GM18502 (cell line): ENCODE data around the gene SYPL2.
"Not testable (repeated sequence)": the region's sequence is repeated elsewhere in the genome, so short reads cannot be mapped to it uniquely, and the experiment has no call there.

Source experiments
- ATAC-seq: cut with Tn5 transposase; IDR thresholded peaks from one replicate; pipeline ENCODE4 v1.9.1; 2021; ENCODE audit warnings: mild to moderate bottlenecking; ENCODE audit not compliant: unreplicated experiment, poor library complexity

SYPL2 gene

DNA sequence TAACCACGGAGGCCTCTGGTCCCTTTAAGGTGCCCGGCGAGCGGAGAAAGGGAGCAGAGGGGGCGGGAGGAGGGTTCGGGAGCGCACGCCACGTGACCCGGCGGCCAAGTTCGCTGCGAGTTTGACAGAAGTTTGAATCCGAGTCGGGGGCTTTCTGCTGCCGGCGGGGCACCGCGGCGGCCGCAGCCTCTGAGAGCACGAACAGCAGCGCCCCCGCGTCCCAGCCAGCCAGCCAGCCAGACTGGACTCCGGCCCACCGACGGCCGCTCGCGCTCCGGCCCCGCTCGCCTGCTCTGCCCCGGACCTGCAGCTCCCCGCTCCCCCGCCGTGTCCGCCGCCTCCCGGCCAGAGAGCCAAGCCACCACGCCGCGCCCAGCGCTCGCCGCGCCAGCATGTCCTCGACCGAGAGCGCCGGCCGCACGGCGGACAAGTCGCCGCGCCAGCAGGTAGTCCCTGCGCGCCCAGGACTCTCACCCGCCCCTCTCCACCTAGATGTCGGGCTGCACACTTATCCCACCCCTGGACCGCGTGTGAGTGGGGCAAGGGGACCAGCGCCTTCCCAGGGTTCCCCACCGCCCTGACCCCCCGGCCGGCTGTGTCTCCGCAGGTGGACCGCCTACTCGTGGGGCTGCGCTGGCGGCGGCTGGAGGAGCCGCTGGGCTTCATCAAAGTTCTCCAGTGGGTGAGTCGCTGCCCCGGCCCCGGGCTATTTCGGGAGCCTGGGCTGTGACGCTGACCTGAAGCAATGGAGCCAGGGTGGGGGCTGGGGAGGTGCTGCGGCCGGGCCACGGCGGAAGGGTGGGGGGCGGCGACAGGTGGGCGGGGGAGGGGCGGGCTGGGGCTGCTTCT, at the start of gene SYPL2:
SYPL2 (plus strand) TSS at position 95 of the 849 bp plus-strand sequence; CDS start at position 393, 298 bp downstream.
- no peak for ATAC-seq

DNA sequence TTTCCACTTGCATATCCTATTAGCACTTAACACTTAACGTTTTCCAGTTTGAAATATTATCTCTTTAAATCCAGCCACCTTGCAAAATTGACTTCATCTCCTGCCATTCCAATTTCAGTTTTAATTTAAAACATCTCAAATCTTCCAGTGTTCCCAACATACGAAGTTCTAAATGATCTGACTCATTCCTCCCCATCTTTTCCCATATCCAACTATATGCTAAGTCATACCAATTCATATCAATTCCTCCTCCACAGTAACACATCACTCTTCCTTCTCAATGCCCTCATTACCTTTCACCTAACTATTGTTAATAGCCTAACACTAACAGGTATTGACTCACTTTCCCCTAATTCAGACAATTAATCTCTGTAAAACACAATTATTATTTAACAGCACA, 42.8 kb upstream of the SYPL2 start:
- no peak for ATAC-seq

- peak; percentile 34 for ATAC-seq
Measured at GRCh38 chr1:109425391-109426280, 40.7 kb upstream of the SYPL2 start.

- peak; percentile 96 for ATAC-seq
Measured at GRCh38 chr1:109426281-109427170, 39.8 kb upstream of the SYPL2 start, which contains the start of gene PSMA5. PSMA5 (minus strand) TSS chr1:109426448; CDS start chr1:109426330, 118 bp downstream.

DNA sequence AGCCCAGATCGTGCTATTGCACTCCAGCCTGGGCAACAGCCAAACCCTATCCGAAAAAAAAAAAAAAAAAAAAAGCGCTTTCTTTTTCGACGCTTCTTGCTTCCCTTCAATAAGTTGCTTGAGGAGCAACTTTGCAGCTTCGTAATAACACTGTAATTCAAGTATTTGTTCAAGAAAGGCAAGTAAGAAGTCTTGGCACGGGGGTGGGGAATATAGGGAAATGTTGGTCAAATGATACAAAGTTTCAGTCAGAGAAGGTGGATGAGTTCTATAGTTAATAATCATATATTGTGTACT, 39.2 kb upstream of the SYPL2 start:
- ATAC-seq: no peak

GRCh38 chr1:109432336-109432735, 34.0 kb upstream of the SYPL2 start:
- ATAC-seq: no peak

GRCh38 chr1:109433322-109433721, 33.0 kb upstream of the SYPL2 start:
- ATAC-seq: no peak

DNA sequence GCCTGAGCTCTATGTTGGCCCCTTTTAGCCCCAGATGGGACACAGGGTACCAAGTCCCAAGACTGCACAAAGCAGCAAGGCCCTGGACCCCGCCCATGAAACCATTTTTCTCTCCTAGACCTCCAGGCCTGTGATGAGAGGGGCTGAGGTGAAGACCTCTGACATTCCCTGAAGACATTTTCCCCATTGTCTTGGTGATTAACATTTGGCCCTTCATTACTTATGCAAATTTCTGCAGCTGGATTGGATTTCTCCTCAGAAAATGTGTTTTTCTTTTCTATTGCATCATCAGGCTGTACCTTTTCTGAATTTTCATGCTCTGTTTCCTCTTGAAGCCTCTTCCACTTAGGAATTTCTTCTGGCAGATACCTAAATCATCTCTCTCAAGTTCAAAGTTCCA, 31.9 kb upstream of the SYPL2 start:
- ATAC-seq: no peak

DNA sequence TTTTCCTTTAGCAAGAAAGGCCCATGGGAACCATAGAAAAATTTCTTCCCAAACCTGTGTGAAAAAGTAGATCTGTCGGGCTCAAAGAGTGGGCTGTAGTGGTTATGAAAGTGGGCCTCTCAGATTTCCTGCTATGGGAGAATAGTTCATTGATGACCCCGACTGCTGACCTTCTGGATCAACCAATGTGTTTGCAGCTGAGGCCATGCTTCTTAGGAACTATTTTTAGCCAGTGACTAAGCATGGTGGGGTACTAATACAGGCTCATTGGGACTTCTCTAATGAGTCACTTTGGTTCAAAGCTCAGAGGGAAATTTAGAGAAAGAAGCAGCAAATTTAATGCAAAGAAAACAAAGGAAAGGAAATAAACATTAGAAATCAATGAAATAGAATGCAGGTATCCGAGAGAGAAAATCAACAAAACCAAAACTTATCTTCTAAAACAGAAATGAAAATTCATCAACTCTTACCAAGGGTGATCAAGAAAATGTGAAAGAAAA, 27.5 kb upstream of the SYPL2 start:
- no peak for ATAC-seq

DNA sequence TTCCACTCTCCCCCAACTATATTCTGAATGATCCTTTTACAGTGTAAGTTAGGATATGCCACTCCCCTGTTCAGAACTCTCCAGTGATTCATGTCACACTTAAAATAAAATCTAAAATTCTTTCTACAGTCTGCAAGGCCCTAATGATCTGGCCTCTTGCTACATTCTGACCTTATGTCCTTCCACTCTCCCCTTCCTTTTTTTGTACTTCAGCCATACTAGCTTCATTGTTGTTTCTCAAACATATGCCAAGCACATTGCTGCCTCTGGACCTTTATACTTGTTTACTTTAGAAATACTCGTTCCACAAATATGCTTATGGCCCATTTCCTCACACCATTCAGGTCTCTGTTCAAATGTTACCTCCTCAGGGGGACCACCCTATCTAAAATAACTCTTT, 25.3 kb upstream of the SYPL2 start:
- no peak for ATAC-seq

DNA sequence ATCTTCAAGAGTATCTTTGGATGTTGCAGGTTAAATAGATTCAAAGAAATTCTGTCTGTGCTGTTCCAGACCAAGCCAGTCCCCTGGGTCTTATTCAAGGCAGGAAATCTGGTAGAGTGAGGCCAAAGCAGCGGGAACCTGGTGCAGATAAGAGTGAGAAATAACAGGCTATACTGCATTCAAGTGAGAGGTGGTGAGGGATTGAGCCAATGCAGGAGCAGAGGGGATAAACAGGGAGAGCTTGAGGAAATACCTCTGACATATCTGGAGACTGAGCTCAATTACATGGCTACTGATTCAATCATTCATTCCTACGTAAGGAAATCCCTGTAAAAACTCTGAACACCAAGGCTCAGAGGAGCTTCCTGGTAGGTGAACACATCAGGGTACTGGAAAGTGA, 22.9 kb upstream of the SYPL2 start:
- ATAC-seq: no peak

GRCh38 chr1:109444346-109444745, 22.0 kb upstream of the SYPL2 start:
- ATAC-seq: no peak

DNA sequence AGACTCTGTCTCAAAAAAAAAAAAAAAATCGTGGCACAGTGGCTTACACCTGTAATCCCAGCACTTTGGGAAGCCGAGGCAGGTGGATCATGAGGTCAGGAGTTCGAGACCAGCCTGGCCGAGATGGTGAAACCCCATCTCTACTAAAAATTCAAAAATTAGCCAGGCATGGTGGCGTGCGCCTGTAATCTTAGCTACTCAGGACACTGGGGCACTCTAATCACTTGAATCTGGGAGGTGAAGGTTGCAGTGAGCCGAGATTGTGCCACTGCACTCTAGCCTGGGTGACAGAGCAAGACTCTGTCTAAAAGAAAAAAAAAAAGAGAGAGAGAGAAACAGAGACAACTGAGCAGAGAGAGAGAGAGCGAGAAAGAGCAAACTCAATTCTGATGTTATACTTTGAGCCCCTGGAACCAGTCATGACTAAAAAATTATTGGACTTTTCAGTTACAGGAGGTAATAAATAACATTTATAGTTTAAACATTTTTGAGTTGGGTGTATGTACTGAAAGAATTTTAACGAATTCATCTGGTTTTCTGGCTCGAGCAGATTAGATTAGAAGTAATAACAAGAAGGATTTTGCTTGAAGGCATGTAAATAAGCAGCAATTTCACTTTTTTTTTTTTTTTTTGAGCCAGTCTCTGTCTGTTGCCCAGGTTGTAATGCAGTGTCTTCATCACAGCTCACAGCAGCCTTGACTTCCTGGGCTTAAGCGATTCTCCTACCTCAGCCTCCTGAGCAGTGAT, 20.2 kb upstream of the SYPL2 start:
- not testable (repeated sequence) for ATAC-seq

GRCh38 chr1:109447524-109447923, 18.8 kb upstream of the SYPL2 start:
- ATAC-seq: no peak

DNA sequence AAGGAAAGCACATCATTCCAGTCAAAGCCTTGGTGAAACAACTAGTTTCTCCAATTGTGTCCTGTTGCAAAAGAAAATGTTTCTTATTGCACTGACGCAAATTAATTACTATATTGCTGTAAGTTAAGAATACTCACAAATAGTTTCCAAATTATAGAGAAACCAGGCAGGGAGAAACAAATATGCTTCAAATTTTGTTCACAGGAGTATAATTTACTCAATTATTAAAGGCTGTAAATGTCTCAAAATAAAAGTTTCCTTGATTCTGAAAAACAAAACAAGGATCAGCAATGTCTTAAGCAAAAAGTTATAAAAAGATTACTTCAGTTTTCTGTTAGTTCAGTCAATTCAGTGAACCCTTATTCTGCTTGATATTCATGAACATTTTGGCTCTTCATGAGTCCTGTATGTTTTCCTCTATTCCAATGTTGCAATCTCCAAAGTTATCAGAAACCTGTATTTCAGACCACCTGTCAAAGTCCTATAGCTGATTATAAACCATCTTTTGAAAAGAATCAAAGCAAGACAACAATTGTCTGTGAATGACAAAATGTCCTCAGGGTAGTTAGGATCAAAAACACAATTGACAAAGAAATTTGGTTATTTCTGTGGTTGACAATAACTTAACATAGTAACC, 11.7 kb upstream of the SYPL2 start:
- ATAC-seq: no peak

DNA sequence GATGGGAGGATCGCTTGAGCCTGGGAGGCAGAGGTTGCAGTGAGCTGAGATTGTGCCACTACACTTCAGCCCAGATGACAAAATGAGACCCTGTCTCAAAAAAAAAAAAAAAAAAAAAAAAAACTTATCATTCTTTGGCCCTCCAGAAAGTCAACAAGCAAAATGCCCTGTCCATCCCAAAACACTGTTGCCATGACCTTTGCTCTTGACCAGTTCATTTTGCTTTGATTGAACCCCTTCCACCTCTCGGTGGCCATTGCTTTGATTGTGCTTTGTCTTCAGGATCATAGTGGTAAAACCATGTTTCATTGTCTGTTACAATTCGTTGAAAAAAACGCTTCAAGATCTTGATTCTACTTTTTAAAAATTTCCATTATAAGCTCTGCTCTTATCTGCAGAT, 8.5 kb upstream of the SYPL2 start:
- no peak for ATAC-seq

DNA sequence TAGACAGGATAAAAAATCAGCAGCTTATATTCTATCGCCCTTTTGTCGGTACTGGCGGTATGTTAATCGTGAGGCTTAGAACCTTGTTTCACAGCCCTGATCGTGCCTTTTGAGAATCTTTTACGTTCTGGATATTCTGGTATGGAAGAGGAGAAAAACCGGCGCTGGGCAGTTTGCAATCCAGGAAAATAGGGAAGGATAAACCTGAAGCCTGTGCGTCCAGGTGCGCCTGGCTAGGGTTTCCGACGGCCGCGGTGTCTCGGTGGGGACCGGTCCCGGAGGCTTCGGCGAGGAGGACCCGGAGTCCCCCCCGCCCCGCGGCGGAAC, 258 bp upstream of the SYPL2 start:
- ATAC-seq: no peak

DNA sequence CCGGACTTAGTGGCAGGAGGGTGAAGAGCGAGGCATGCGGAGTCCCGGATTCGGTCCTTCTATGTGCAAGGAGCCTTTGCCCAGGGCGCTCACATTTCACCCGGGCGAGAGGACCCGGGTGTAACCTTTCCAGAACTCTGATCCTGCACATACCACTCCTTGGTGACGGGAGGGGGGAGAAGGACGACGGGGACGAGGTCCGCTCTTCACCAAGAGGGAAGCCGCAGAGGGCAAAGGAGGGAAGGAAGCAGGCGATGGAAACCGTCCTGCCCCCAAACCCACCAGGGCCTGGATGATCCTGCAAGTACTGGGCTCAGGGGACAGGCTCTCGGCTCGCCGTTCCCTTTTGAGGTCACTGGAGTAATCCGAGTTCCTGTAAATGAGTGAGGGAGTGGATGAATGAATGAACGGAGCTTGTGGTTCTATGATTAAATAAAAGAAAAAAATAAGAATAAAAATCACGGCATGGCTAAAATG, 993 bp downstream of the SYPL2 start:
- ATAC-seq: no peak

DNA sequence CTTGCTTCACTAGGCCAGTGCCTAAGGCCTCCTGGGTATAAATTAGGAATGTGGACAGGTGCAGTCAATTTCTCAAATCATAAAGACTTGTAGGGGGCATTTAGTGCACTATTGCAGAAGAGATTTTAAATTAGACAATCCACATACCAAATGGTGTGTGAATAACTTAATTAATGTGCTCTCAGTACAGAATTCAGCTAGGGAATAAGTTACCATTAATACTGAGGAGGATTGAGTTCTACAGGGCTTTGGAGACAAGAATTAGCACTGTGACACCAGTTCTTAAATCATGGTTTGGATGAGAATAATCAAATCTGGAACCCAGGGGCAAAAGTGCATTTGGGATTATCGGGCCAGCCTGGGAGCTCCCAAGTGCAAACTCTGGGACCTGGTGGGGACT, 1.7 kb downstream of the SYPL2 start:
- ATAC-seq: no peak
